Measurements from ENCODE around the gene IL22.

IL22 gene

GRCh38 chr12:68253504-68253903 is at the start of gene IL22:
Gene IL22 (minus strand): TSS chr12:68253604. CDS start chr12:68253448, 156 bp downstream.
- no peak for DNase-seq (ENCODE audit: low read depth in 2 of 2)

GRCh38 chr12:68297929-68298328 is 44.5 kb upstream of the IL22 start:
- DNase-seq (ENCODE audit: low read depth in 2 of 2) = no peak

GRCh38 chr12:68294251-68294650 is 40.8 kb upstream of the IL22 start:
- DNase-seq (ENCODE audit: low read depth in 2 of 2) = no peak

- DNase-seq (ENCODE audit: low read depth in 2 of 2) = no peak
Measured at GRCh38 chr12:68293347-68293746, 39.9 kb upstream of the IL22 start.

- DNase-seq (ENCODE audit: low read depth in 2 of 2) = no peak
Measured at GRCh38 chr12:68292151-68292943, 38.9 kb upstream of the IL22 start.

GRCh38 chr12:68291396-68292036 is 38.1 kb upstream of the IL22 start:
- no peak for DNase-seq (ENCODE audit: low read depth in 2 of 2)

- peak in 1 of 2 donors; percentile 27 for DNase-seq (ENCODE audit: low read depth in 2 of 2)
Measured at GRCh38 chr12:68290126-68290525, 36.7 kb upstream of the IL22 start.

- no peak for DNase-seq (ENCODE audit: low read depth in 2 of 2)
Measured at GRCh38 chr12:68287106-68287505, 33.7 kb upstream of the IL22 start.

- DNase-seq (ENCODE audit: low read depth in 2 of 2) = no peak
Measured at GRCh38 chr12:68286396-68286795, 33.0 kb upstream of the IL22 start.

- DNase-seq (ENCODE audit: low read depth in 2 of 2) = no peak
Measured at GRCh38 chr12:68285541-68285940, 32.1 kb upstream of the IL22 start.

GRCh38 chr12:68281322-68282077 is 28.1 kb upstream of the IL22 start:
- no peak for DNase-seq (ENCODE audit: low read depth in 2 of 2)

- DNase-seq (ENCODE audit: low read depth in 2 of 2) = no peak
Measured at GRCh38 chr12:68280240-68280639, 26.8 kb upstream of the IL22 start.

GRCh38 chr12:68279227-68280054 is 26.0 kb upstream of the IL22 start:
- DNase-seq (ENCODE audit: low read depth in 2 of 2) = no peak

- no peak for DNase-seq (ENCODE audit: low read depth in 2 of 2)
Measured at GRCh38 chr12:68276402-68276930, 23.1 kb upstream of the IL22 start.

- DNase-seq (ENCODE audit: low read depth in 2 of 2) = no peak
Measured at GRCh38 chr12:68272732-68273131, 19.3 kb upstream of the IL22 start.

GRCh38 chr12:68271346-68271745 is 17.9 kb upstream of the IL22 start:
- DNase-seq (ENCODE audit: low read depth in 2 of 2) = no peak

- DNase-seq (ENCODE audit: low read depth in 2 of 2) = no peak
Measured at GRCh38 chr12:68270358-68270757, 17.0 kb upstream of the IL22 start.

GRCh38 chr12:68269779-68270178 is 16.4 kb upstream of the IL22 start:
- no peak for DNase-seq (ENCODE audit: low read depth in 2 of 2)

GRCh38 chr12:68268967-68269366 is 15.6 kb upstream of the IL22 start:
- no peak for DNase-seq (ENCODE audit: low read depth in 2 of 2)

- DNase-seq (ENCODE audit: low read depth in 2 of 2) = no peak
Measured at GRCh38 chr12:68267892-68268396, 14.5 kb upstream of the IL22 start.

- DNase-seq (ENCODE audit: low read depth in 2 of 2) = no peak
Measured at GRCh38 chr12:68264857-68265256, 11.5 kb upstream of the IL22 start.
